Stromal cell of bone marrow (primary cell): ENCODE results near the gene CFAP61.
"Not testable (repeated sequence)": the region's sequence is repeated elsewhere in the genome, so short reads cannot be mapped to it uniquely, and the experiment has no call there.

Experiments
- DNase-seq: peaks from one replicate; pipeline ENCODE4 v3.0.0-alpha.2; 2012; ENCODE audit warnings: low read depth

CFAP61 gene

GRCh38 chr20:20231528-20232298, 179.4 kb downstream of the CFAP61 start:
- DNase-seq = no peak

GRCh38 chr20:20233041-20233514, 180.7 kb downstream of the CFAP61 start:
- DNase-seq = no peak

GRCh38 chr20:20235681-20236080, 183.3 kb downstream of the CFAP61 start:
- no peak for DNase-seq

- DNase-seq = peak; percentile 6
These were observed 185.0 kb downstream of the CFAP61 start for GRCh38 chr20:20237093-20237959.

- no peak for DNase-seq
These were observed 189.6 kb downstream of the CFAP61 start for GRCh38 chr20:20241976-20242375.

GRCh38 chr20:20244384-20244783, 192.1 kb downstream of the CFAP61 start:
- not testable (repeated sequence) for DNase-seq

GRCh38 chr20:20246996-20247633, 194.8 kb downstream of the CFAP61 start:
- no peak for DNase-seq

- no peak for DNase-seq
These were observed 196.4 kb downstream of the CFAP61 start for GRCh38 chr20:20248620-20249200.

GRCh38 chr20:20251317-20251716, 199.0 kb downstream of the CFAP61 start:
- no peak for DNase-seq

- DNase-seq = no peak
These were observed 199.5 kb downstream of the CFAP61 start for GRCh38 chr20:20251836-20252235.

GRCh38 chr20:20253039-20253743, 200.9 kb downstream of the CFAP61 start:
- no peak for DNase-seq

GRCh38 chr20:20253744-20254330, 201.5 kb downstream of the CFAP61 start:
- no peak for DNase-seq

- no peak for DNase-seq
These were observed 202.8 kb downstream of the CFAP61 start for GRCh38 chr20:20255099-20255498.

- DNase-seq = no peak
These were observed 207.2 kb downstream of the CFAP61 start for GRCh38 chr20:20259533-20259932.

GRCh38 chr20:20261159-20261558, 208.8 kb downstream of the CFAP61 start:
- no peak for DNase-seq

GRCh38 chr20:20265210-20265609, 212.9 kb downstream of the CFAP61 start:
- no peak for DNase-seq

- DNase-seq = no peak
These were observed 214.2 kb downstream of the CFAP61 start for GRCh38 chr20:20266552-20266951.

- DNase-seq = no peak
These were observed 215.5 kb downstream of the CFAP61 start for GRCh38 chr20:20267685-20268370.

- DNase-seq = no peak
These were observed 218.9 kb downstream of the CFAP61 start for GRCh38 chr20:20271271-20271670.

GRCh38 chr20:20272686-20273085, 220.4 kb downstream of the CFAP61 start:
- DNase-seq = no peak

GRCh38 chr20:20273286-20273685, 221.0 kb downstream of the CFAP61 start:
- no peak for DNase-seq
